GM21786 (cell line): ENCODE measurements around the gene WIZ.

Experiments used
- ATAC-seq: cut with Tn5 transposase; IDR thresholded peaks from one replicate; pipeline ENCODE4 v1.9.1; 2021; ENCODE audit not compliant: unreplicated experiment

Gene WIZ

DNA sequence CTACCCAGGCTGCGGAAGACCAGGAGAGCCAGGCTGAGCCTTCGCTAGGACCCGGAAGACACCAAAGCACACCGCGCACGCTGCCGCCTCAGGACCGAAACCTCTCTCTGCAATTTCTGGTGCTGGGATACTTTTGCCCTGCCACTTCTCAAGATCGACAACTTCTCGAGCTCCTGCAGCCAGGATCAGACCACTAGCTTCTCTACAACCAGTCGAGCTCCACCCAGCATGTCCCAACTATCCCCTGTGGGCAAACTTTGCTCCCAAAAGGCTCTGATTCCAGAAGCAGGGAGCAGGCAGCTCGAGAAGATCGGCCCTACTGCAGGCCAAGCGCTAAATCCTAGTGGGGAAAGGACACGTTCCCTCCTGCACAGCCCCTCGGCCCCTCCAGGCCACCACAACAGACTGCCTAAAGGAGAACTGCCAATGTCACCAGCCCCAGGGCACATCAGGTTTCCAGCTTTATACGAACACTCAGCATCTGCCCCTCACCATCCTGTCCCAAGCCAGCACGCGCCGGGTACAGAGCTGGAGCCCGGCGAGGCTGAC is 71.1 kb downstream of the WIZ start:
- no peak for ATAC-seq

DNA sequence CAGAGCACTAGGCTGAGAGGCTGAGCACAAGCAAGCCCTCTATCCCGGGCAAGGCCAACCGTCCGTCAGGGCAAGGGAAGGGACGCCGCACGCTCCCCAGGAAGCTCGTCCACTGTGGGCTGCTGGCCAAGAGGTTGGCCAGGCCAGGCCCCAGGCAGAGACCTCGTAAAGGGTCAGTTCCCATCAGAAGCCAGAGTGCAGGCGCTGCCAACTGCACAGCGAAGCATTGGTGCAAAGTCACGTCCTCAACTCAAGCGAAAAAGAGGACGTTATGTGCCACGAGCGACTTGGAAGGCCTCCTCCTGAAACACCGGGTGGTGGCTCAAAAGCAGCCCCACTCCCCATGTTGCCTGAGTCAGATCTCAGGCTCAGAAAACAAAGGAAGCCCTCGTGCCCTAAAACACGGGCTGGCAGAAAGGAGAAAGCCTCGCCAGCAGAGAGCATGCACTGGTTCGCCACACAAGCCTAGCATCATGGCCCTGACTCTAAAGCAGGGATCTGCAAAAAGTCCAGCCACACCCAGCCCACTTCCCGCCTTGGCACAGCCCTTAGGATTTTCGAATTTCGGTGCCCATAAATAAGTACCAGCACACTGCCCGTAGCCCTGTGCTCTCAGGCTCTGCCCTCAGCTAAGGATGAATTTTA is 74.8 kb downstream of the WIZ start:
- ATAC-seq: no peak

DNA sequence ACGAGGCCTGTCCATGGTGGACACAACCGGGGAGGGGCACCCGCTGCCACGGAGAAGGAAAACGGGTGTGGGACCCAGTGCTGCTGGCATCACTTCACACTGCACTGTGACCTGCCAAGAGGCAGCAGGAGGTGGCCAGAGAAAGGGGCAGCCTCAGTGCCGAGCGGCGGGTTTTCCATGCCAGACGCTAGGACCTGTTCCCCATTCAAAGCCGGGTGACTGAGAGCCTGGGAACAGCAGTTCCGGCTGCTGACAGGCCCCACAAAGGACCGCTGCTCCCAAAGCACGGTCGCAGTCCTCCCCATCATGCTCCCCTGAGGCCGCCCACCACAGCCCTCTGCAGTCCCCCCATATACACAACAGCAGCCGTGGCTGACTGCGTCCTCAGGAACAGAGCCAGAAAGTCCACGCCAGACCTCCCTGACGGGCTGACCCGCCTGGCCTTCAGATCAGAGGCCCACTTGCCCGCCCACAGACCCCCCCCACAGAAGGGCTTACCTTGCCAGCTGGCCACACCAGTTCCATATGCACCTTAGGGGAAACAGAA is 75.6 kb downstream of the WIZ start:
- no peak for ATAC-seq

DNA sequence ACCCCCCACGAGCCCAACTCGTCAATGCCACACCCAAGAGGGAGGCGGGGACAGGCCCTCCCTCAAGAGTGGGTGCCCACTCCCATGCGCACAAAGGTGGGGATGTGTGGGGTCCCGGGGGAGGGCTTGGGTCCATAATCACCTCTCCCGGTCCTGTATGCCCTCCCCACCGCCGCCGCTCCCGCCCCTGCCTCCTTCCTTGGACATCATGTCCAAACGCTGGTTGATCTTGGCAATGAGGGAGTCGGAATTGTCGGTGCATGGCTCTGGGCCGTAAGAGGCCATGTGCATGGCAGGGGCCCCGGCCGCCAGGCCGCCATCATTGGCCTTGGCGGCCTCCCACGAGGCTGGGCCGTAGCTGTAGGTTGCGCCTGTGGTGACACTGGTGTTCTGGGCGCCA is 76.1 kb downstream of the WIZ start:
- ATAC-seq: no peak

DNA sequence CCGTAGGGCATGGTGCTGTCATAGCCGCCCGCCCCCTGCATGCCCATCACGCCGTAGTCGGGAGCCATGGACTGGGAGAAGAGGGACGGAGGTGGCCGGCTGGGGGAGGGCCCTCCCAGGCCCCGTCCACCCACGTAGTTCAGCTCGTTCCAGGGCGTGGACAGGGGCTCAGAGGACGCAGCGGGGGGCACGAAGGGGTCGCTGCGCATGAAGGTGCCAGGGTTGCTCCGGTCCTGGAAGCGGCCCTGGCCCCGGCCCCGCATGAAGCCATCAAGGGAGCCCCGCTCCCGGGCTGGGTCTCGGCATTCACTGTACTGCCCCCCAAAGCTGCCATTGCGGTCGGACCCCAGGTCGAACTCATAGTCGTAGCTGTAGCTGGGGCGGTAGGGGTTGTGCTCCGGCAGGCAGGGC is 76.9 kb downstream of the WIZ start:
- no peak for ATAC-seq

DNA sequence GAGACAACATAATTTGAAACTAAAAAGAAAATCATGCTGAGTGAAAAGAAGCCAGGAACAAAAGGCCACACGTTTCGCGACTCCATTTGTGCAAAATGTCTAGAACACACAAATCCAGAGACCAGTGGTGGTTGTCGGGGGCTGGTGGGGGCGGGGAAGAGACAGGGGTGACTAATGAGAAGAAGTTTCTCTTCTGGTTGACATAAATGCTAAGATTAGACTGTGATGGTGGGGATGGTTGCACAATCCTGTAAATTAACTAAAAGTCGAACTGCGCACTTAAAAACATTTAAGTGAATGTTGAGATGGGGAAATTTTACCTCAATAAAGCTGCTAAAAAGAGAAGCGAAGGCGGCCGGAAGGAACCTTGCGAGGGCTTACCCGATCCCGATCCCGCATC is 77.3 kb downstream of the WIZ start:
- no peak for ATAC-seq

DNA sequence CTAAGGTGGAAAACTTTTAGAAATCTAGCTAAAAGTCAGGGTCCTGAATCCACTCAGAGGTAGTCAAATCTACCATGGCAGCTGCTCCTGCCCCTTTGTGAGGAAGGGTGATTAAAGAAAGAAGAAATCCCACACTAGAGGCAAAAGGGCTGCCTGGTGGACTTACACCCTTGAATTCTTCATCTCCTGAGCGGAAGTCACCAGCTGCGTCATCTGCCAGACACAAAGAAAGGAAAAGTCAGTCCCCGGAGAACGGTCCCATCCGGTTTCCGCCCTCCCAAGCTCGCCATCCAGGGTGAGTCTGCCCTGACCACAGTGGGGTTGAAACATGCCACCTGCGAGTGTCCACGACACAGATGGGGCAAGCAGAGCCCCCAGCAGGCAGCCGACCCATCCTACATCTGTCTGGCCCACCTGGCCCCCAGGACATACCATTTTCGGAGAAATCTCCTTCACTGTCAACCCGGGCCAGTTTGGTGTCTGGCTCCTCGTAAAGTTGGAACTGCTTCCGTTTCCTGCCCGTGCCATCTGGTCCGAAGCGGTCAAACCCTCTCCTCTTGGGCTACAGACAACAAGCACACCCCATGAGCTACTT is 77.9 kb downstream of the WIZ start:
- ATAC-seq: no peak

DNA sequence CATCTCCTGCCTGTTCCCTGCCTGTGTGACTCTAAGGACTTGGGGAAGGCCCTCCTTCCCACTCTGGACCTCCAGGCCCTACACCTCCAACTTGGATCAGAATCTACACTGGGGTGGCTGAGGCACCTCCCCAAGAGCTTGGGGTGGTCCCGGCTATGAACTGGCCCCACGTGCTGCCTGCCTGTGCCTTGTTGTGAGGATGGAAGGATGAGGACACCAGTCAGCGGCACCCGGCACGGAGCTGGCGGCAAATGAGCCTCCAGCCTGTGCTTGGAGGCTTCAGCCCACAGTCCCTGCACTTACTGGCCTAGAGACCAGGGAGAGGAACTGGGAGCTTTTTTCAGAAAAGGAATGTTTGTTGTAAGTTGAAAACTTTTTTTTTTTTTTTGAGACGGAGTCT is 78.6 kb downstream of the WIZ start:
- ATAC-seq: no peak
